ENCODE measurements around the gene ERH. TPM values are rescaled to one million over a fixed set of nuclear protein-coding genes. Genes with fewer than 3 reads are reported as not detected.

ERH gene
- total RNA-seq, 2 experiments from 2014 or later, result 435 to 498 TPM

DNA sequence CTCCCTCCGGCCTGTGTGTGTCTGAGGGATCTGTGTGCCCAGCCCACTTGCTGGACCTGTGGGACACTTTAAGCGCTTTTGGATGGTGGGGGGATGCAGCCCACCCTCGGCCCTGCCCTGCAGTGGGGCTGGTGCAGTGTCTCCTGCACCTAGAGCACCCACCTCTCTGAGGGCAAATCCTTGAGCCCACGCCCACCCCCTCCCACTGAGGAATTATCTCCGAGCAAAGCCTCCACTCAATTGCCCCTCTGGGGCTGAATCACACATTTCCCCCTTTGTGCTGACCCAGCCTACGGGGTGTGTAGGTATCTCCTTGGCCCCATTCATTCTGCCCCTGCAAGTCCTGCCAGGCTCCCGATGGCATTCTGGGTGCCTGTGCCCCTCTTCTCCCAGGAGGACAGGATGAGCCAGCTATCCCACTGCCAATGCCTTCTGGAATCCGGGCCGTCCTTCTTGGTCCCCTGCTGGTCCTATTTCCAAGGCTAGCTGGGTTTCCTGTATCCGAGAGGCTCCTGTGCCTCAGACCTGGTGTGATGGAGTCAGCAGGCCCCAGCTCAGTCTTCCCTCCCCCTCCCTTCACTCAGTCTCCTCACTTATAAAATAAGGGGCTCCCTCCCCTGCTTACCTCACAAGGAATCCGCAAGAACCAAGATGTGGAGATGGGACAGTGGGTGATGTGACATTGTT, 48.9 kb downstream of the ERH start:
- no peaks in the 10 kb centered on the region for H3K9me3 ChIP-seq (ENCODE audit: low read length)
- H4K20me1 ChIP-seq (ENCODE audit: insufficient read depth, low read length), result no peaks in the 10 kb centered on the region
- no peak overlapping the region for H2AFZ ChIP-seq (ENCODE audit: low read length)
- DNase-seq (ENCODE audit: low spot score), result no peak
- CTCF ChIA-PET (ENCODE audit: unreplicated experiment), result no interaction called here
- H3K4me2 ChIP-seq (ENCODE audit: low read length), result no peak overlapping the region
- no peaks in the 10 kb centered on the region for H3K79me2 ChIP-seq (ENCODE audit: insufficient read depth, low read depth, low read length)
- TF ChIP-seq EZH2phosphoT487 (IDR thresholded peaks at IDR 0.05; ENCODE audit: borderline replicate concordance, low read depth, low read length) (no peak), CTCF (conservative IDR thresholded peaks at IDR 0.05; ENCODE audit: low read length) (no peak)
- no peak overlapping the region for H3K4me3 ChIP-seq (ENCODE audit: low read depth, low read length, poor library complexity, severe bottlenecking)
- H3K27ac ChIP-seq (ENCODE audit: low read depth, low read length, poor library complexity, severe bottlenecking), result no peak overlapping the region
- intact Hi-C loops (cut with micrococcal nuclease; ENCODE audit: unreplicated experiment), result no loop called here
- H3K36me3 ChIP-seq (ENCODE audit: insufficient read depth, low read length), result no peaks in the 10 kb centered on the region
- BruUV-seq (replicated peaks), result no TSS peak
- peaks cover 15% of the 10 kb centered on the region for H3K4me1 ChIP-seq (ENCODE audit: insufficient read depth, low read length, poor library complexity, severe bottlenecking)
- POLR2A ChIA-PET, result no interaction called here
- no peaks in the 10 kb centered on the region for H3K9me2 ChIP-seq (ENCODE audit: insufficient read depth, low read length)

- Histone ChIP-seq H3K4me3 (ENCODE audit: low read depth, low read length, poor library complexity, severe bottlenecking) (no peak overlapping the region), H3K4me1 (ENCODE audit: insufficient read depth, low read length, poor library complexity, severe bottlenecking) (peaks cover 7% of the 10 kb centered on the region), H3K9me3 (ENCODE audit: low read length) (no peaks in the 10 kb centered on the region), H3K79me2 (ENCODE audit: insufficient read depth, low read depth, low read length) (no peaks in the 10 kb centered on the region), H3K9me2 (ENCODE audit: insufficient read depth, low read length) (no peaks in the 10 kb centered on the region), H3K36me3 (ENCODE audit: insufficient read depth, low read length) (no peaks in the 10 kb centered on the region), H4K20me1 (ENCODE audit: insufficient read depth, low read length) (no peaks in the 10 kb centered on the region), H3K27ac (ENCODE audit: low read depth, low read length, poor library complexity, severe bottlenecking) (no peak overlapping the region), H2AFZ (ENCODE audit: low read length) (no peak overlapping the region), H3K4me2 (ENCODE audit: low read length) (no peak overlapping the region)
- ChIA-PET POLR2A (no interaction called here), CTCF (ENCODE audit: unreplicated experiment) (no interaction called here)
- no TSS peak for BruUV-seq (replicated peaks)
- TF ChIP-seq CTCF (conservative IDR thresholded peaks at IDR 0.05; ENCODE audit: low read length) (peak; percentile 70), EZH2phosphoT487 (IDR thresholded peaks at IDR 0.05; ENCODE audit: borderline replicate concordance, low read depth, low read length) (no peak)
- intact Hi-C loops (cut with micrococcal nuclease; ENCODE audit: unreplicated experiment), result no loop called here
- DNase-seq (ENCODE audit: low spot score), result no peak
Observed at GRCh38 chr14:69346710-69347109, 51.4 kb downstream of the ERH start.

- no peaks in the 10 kb centered on the region for H3K9me2 ChIP-seq (ENCODE audit: insufficient read depth, low read length)
- H3K27ac ChIP-seq (ENCODE audit: low read depth, low read length, poor library complexity, severe bottlenecking), result no peak overlapping the region
- no peaks in the 10 kb centered on the region for H3K79me2 ChIP-seq (ENCODE audit: insufficient read depth, low read depth, low read length)
- ChIA-PET POLR2A (interaction anchor here (0.6 to 1.5 kb wide), 2 partner anchors 21 to 214 kb away, joined by 3 read pairs; no protein-coding TSS in a partner anchor), CTCF (ENCODE audit: unreplicated experiment) (no interaction called here)
- no TSS peak for BruUV-seq (replicated peaks)
- no peaks in the 10 kb centered on the region for H3K4me1 ChIP-seq (ENCODE audit: insufficient read depth, low read length, poor library complexity, severe bottlenecking)
- H3K36me3 ChIP-seq (ENCODE audit: insufficient read depth, low read length), result no peaks in the 10 kb centered on the region
- TF ChIP-seq CTCF (conservative IDR thresholded peaks at IDR 0.05; ENCODE audit: low read length) (no peak), EZH2phosphoT487 (IDR thresholded peaks at IDR 0.05; ENCODE audit: borderline replicate concordance, low read depth, low read length) (no peak)
- H3K9me3 ChIP-seq (ENCODE audit: low read length), result no peaks in the 10 kb centered on the region
- H4K20me1 ChIP-seq (ENCODE audit: insufficient read depth, low read length), result no peaks in the 10 kb centered on the region
- no peak for DNase-seq (ENCODE audit: low spot score)
- intact Hi-C loops (cut with micrococcal nuclease; ENCODE audit: unreplicated experiment), result no loop called here
- H3K4me2 ChIP-seq (ENCODE audit: low read length), result no peak overlapping the region
- no peak overlapping the region for H3K4me3 ChIP-seq (ENCODE audit: low read depth, low read length, poor library complexity, severe bottlenecking)
- H2AFZ ChIP-seq (ENCODE audit: low read length), result no peak overlapping the region
Observed at GRCh38 chr14:69345402-69345801, 52.7 kb downstream of the ERH start.

All from OCI-LY7 (cell line).